GM19372 (cell line): Measurements from ENCODE around the gene KLC1.
"Not testable (repeated sequence)": the region's sequence is repeated elsewhere in the genome, so short reads cannot be mapped to it uniquely, and the experiment has no call there.

Experiments used
- ATAC-seq: cut with Tn5 transposase; IDR thresholded peaks from one replicate; pipeline ENCODE4 v1.9.1; 2021; ENCODE audit warnings: mild to moderate bottlenecking, low read depth, moderate library complexity; ENCODE audit not compliant: unreplicated experiment

KLC1 gene

GRCh38 chr14:103624860-103625259 lies 4.2 kb upstream of the KLC1 start:
- no peak for ATAC-seq

DNA sequence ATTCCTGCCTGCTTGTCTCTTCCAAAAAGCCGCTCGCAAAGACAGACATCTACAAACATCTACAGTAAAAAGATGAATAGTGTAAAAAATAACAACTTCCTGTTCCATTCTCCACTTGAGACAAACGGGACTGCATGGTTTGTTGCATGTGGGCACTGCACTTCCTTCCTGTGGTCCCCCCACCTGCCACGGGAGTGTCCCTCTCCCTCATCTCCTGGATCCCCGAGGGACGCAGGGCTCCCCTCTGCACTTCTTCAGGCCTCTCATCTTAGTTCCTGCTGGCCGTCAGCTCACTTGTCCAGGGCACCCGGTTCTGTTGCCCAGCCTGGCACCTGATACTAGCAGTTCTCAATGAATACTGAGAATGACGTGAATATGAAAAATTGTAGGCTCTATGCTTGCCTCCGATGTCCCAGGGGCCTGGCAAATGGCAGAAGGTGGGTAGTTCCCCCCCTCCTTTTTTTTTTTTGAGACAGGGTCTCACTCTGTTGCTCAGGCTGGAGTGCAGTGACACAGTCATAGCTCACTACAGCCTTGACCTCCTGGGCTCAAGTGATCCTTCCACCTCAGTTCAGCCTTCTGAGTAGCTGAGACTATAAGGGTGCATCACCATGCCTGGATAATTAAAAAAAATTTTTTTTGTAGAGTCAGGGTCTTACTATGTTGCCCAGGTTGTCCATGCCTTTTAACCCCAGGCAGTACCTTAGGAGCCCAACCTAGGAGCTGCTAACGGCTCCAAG lies 3.5 kb upstream of the KLC1 start:
- no peak for ATAC-seq

DNA sequence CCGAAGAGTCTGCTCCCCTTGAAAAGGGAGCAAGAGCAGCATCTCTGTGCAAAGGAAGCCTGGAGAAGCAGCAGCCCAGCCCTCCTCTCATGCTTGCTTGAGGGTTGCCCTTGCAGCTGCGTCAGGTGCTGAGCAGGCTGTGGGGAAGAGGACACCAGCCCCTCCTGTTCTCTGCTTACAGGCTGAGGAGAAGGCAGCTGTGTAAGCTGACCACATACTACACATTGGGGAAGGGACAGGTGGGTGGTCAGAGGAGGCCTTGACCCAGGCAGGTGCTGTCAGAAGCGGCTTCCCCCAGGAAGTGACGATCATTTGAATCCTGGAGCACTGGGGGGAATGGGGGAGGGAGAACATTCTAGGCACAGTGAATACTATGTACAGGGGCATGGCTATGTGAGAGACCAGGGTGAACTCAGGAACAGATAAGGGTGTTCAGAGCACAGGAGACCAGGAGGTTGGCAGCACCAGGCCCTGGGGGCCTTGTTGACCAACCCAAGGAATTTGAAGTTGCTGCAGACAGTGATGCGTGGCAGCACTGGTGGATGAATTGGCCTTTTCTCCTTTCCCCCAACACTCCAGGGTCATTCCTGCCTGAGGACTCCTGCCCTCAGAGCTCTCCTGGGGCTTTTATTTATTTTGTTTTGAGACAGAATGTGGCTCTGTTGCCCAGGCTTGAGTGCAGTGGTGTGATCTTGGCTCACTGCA lies 2.7 kb upstream of the KLC1 start:
- ATAC-seq = no peak

DNA sequence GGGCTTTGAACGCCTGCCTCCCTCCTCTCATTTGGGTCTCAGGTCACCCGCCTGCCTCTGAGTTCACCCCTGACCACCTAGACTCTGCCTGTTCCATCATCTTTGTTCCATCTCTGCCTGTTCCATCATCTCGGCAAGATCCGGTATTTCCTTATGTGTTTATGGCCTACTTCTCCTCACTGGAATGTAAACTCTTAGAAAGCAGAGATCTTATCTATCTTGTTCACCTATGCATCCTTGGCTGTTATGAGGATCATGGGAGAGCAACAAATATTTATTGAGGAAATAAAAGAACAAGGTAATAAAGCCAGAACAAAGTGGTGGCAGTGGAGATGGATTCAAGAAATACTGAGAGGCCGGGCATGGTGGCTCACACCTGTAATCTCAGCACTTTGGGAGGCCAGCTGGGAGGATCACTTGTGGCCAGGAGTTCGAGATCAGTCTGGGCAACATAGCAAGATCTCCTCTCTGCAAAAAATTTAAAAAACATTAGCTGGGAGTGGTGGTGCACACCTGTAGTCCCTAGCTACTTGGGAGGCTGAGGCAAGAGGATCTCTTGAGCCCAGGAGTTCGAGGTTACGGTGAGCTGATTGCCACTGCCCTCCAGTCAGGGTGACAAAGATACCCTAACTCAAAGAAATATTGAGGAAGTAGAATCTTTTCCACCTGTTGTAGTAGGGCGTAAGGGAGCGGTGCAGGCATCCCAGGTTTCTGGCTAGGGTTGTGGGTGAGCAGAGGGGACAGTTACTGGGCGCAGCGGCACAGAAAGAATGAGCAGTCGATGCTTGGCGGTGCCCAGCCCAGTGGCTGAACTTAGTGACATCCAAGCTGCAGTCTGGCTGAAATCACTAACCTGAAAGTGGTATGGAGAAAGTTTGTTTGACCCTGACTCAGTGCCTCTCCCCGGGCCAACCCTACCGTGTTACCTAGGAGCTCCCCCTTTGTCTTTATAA lies 1.7 kb upstream of the KLC1 start:
- ATAC-seq = no peak

GRCh38 chr14:103628221-103628683 lies 759 bp upstream of the KLC1 start:
- no peak for ATAC-seq

DNA sequence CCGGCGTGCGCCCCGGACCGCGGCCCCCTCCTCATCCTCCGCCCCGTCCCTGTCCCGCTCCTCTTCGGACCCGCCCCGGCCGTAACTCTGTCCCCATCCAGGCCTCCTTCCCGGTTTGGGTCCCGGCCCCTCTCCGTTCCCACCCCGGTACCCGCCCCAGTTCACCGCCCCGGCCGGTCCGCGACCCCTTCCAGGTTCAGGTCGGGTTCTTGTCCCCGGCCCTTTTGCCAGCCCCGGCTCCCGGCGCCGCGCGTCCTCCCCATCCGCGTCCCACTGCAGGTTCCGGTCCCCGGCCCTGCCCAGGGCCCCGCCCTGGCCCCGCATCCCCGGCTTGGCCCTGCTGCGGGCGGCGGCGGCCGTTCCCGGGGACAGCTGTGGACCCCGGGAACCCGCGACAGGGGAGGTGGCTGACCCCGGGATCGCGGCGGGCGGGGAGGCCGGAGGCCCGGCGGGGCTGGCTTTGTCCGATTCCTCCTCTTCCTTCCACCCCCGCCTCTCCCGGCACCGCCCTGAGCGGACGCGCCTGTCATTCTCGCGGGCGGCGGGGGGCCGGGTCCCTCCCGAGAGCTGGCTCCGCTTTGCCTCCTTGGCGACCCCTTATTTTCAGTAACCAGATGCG lies 601 bp downstream of the KLC1 start:
- ATAC-seq = peak; percentile 34

DNA sequence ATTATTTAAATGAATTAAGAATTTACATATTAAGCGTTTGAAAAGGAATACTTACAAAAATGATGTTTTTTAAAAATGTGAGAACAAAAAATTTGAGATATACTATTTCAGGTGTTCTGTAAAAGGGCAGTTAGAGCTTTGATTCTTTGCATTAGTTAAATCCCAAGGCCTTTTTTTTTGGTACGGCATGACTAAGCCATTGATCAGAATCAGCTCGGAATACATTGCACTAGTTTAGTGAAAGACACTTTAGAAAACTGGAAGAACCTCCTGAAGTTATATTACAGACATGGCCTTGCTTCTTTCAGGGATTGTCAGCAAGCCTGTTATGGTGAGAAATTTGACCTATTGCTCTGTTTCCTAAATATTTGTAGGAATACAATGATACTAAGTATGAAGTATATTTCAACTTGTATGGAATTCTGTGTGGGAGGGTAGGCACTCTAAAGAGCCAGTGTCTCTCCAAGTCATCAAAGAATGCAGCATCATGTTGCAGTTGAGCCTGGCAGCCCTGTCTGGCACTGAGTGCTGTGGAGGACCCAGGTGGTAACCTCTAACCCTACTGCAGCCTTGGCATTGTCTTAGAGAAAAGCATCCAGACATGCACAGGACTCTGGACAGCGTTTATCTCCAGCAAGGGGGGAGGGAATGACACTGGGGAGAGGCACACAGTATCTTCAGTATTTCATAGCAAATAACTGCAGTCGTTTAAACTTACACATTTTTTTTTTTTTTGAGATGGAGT lies 1.5 kb downstream of the KLC1 start:
- ATAC-seq = no peak

DNA sequence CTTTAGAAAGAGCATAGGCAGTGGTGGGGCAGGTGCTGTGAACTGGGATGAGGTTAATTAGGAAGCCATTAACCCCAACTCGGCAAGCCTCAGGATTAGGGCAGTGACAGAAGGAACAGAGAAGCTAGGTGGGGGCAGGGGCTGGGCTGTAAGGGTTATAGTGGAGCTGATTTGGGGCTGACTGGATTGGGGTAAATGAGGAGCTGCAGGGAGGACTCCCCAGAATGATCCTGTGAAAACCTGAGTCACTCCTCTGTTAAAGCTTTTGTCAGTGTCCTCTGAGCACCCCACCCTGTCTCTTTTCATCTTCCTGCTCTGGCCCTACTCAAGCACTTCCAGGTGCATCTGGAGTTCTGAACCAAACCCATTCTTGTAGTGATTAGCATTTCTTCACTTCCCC lies 4.4 kb downstream of the KLC1 start:
- ATAC-seq = no peak

DNA sequence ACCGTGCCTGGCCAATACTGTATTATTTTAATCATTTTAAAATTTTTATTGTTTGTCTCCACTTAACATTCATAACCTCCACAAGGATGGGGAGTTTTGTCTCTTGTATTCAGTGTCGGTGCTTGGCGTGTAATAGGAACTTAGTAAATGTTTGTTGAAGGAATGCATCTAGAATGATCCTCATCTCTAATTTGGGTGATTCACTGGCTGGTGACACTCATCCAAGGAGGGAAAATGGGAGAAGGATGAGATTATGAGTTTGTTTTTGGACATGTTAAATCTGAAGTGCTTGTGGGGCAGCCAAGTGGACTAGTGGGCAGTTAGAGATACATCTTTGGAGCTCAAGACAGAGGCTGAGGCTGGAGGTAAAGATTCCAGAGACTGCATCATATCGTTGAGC lies 5.1 kb downstream of the KLC1 start:
- no peak for ATAC-seq

DNA sequence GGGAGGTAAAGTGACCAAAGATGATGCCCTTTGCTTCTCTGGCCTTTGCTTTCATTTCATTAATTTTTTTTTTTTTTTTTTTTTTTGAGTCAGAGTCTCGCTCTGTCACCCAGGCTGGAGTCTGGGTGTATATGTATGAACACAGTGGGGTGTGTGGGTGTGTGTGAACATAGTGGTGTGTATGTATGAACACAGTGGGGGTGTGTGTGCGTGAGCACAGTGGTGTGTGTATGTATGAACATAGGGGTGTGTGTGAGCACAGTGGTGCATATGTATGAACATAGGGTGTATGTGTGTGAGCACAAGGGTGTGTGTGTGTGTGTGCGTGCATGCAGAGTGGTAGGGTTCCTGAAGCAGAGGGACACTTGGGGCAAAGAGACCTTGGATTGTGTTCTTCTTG lies 9.6 kb downstream of the KLC1 start:
- ATAC-seq = no peak

- no peak for ATAC-seq
These were observed 12.2 kb downstream of the KLC1 start for GRCh38 chr14:103641161-103641560.

- no peak for ATAC-seq
These were observed 17.2 kb downstream of the KLC1 start for GRCh38 chr14:103646189-103646588.

- ATAC-seq = no peak
These were observed 20.0 kb downstream of the KLC1 start for GRCh38 chr14:103649001-103649400.

DNA sequence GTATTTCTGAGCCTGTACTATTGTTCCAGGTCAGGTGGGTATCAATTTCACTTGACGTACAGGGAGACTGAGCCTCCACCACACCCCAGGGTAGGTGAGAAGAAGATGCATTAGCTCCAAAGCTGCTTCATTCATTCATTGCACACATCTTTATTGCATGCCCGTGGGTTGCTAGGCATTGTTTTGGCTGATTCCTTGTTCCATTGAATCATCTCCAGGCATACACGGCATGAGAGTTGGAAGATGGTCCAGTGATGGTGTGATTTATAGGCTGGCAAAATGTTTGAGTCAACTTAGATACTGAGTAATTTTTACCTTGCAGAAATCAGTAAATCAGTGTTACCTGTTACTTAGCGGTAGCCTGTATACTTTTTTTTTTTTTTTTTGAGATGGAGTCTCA lies 21.2 kb downstream of the KLC1 start:
- ATAC-seq = no peak

GRCh38 chr14:103651585-103651984 lies 22.6 kb downstream of the KLC1 start:
- ATAC-seq = no peak

GRCh38 chr14:103652806-103653205 lies 23.8 kb downstream of the KLC1 start:
- no peak for ATAC-seq

DNA sequence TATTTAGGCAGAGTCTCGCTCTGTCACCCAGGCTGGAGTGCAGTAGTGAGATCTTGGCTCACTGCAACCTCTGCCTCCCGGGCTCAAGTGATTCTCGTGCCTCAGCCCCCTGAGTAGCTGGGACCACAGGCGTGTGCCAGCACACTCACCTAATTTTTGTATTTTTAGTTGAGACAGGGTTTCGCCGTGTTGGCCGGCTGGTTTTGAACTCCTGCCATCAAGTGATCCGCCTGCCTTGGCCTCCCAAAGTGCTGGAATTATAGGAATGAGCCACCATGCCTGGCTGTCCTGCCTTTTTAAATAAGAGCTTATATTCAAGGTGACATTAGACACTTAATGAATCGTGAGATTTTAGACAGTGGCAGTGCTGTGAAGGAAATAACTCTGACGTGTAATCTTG lies 24.3 kb downstream of the KLC1 start:
- not testable (repeated sequence) for ATAC-seq

- no peak for ATAC-seq
These were observed 24.8 kb downstream of the KLC1 start for GRCh38 chr14:103653805-103654204.

DNA sequence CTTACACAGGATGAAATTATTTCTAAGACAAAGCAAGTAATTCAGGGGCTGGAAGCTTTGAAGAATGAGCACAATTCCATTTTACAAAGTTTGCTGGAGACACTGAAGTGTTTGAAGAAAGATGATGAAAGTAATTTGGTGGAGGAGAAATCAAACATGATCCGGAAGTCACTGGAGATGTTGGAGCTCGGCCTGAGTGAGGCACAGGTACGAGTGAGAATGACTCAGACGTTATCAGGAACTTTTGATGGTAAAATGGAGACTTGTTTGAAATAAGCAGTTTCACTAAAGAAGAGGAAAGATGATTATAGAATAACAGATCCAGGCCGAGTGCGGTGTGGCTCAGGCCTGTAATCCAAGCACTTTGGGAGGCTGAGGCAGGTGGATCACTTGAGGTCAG lies 25.6 kb downstream of the KLC1 start:
- no peak for ATAC-seq
